Activated CD8-positive, alpha-beta memory T cell treated with anti-CD3 and anti-CD28 coated beads, Interleukin-2, amount 50 U/mL, for 24 hours (primary cell): ENCODE results near the gene TEX14.

Experiments used
- DNase-seq: peaks from one replicate; pipeline ENCODE4 v3.0.0-alpha.2; 2020; ENCODE audit errors: extremely low read depth

TEX14 gene

DNA sequence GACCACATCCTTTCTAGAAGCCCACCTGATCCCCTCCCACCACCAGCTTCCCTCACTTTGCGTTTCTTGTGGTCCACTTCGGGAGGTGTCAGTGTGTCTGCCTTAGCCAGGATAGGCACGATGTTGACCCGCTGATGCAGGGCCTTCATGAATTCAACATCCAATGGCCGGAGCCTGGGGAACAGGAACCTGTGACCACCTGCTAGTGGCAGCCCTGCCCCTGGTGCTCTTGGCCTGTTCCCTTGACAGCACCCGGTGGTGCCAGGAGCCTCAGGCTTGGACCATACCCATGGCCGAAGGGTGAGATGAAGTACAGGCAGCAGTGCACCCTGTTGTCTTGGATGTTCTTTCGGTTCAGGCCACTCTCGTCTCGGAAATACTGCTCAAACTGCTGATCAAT, 170.2 kb downstream of the TEX14 start:
- no peak for DNase-seq

DNA sequence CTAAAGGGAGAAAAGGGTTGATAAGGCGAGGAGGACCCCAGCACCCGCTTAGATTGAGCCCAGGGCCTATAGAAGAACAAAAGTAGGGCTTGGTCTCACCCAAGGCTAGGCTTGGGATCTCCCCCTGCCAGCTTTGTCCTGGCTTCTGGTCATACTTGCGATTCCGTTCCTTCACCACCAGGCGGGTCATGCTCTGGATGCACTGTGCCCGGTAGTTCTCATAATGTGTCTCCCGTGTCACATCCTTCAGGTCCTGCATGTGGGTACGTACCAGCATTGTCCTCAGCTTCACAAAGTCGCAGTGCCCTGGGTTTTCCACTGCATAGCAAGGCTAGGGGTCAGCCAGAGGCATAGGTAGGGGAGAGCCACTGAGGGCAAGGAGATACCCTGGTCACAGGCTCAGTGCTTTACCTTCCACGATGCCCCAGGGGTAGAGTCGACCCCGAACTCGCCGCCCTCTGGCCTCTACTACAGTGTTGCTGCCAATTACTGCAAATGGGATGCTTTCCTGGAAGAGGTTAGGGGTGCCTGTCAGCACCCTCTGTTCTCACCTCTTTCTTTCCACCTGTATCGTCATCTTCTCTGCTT, 170.9 kb downstream of the TEX14 start:
- no peak for DNase-seq

DNA sequence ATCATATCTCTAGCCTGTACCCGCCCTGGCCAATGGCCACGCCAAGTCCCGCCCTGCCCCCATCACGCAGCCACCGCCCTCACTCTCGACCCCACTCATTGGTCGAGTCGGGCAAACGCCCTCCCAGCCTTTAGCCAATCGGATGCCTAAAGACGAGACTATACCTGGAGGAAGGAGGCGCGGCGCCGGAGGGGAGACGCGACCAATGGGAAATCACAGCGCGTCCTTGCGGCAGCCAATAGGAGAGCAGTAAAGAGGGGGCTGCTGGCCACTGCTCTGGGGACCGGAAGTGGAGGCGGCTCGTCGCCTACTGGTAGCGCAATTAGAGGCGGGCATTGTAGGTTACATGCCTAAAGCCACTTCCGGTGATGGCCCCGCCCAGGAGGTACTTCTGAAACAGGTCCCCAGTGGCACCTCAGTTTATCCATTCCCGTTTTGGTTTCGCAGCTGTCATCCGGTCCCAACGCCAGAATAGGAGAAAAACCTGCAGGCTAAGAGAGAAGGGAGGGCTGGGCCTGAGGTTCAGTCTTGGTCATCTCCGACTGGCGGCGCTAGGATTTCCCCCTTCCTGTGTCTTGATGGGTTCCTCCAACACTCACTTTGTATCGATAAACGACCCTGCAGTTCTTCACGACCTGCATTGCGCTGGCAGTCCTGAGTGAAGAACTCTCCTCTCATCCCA, 173.8 kb downstream of the TEX14 start:
- DNase-seq = peak; percentile 99

DNA sequence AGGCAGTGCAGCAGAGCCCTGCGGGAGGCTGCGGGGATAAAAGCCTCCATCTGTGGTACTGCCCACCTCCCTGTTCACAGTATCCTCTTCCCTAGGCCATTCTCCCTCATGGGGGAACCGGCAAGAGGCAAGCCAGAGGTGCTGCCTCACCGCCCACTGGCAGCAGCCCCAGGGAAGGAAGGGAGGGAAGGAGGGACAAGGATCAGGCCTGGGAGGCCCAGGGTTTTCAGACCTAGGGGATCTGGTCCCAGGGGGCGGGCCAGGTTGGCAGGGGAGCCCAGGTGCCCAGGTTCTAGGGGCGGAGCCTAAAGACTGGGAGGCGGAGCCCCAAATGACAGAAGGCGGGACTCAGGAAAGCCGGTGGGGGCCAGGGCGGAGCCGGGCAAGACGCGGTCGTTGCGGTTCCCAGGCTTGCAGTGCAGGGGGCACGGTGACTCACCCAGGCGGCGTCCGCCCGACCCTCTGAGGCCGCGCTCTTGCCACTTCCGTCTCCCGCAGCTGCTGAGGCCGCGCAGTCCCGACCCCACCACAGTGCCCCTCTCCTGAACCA, 174.4 kb downstream of the TEX14 start:
- no peak for DNase-seq

DNA sequence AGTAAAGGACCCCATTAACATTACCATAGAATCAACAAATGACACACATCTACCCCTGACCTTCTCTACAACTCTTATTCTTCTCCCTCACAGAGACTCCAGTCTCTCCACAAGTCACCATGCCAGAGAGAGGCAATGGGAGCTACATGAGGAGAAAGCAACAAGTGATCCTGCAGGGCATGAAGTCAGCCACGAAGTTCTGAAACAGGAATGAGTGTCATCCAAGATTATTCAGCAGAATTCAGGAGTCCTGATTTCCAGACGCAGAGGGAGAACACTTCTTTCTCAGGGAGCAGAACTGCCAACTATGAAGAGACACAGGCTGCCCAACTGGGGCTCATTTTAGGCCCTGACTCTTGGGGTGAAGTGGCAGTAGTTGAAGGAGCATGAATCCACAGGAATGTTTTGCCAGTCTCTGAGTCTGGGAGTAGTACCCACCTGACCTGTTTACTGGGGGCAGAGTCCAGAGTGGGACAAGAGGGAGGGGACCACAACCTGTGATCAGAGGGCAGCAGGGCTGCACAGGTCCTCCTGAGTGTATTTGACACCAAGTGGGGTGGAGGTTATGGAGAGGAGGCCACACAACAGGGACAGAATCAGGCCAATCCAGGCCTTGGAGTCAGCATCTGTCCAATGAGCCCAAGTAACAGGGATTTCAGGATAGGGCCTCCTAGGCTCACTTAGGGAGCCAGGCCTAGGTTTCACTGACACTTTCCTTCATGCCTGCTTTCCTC, 175.0 kb downstream of the TEX14 start:
- no peak for DNase-seq

DNA sequence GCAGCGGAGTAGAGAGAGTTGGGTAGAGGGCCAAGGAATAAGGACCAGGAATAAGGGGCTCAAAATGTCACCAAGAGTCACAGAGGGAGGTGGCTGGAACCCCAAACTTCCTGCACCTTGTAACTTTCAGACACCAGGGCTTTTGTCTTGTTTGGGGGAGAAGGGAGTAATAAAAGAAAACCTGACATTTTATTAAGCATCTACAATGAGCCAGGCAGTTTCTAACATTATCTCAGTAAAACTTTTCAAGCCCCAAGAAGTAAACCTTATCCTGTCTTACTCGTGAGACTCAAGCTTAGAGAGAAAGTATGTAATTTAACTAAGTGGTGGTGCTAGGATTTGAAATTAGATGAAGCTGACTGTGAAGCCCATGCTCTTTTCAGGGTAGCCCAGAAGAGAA, 176.6 kb downstream of the TEX14 start:
- no peak for DNase-seq

DNA sequence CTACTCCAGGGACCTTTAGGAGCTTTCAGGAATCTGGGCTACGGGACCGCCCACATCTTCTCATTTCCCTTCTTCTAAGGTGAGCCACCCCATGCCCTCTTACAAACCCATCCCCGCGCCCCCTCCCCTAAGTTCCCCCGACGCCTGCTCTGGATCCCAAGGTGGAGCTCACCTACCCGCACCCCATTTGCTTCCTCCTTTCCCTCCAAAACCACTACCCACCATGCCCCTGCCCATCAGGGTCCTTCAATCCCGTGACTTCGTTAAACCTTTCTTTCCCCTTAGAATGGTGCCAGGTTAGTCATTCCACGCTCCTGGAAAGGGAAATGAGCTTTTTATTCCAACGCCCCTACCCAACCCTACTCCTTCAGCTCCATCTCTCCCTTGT, 177.1 kb downstream of the TEX14 start:
- no peak for DNase-seq

DNA sequence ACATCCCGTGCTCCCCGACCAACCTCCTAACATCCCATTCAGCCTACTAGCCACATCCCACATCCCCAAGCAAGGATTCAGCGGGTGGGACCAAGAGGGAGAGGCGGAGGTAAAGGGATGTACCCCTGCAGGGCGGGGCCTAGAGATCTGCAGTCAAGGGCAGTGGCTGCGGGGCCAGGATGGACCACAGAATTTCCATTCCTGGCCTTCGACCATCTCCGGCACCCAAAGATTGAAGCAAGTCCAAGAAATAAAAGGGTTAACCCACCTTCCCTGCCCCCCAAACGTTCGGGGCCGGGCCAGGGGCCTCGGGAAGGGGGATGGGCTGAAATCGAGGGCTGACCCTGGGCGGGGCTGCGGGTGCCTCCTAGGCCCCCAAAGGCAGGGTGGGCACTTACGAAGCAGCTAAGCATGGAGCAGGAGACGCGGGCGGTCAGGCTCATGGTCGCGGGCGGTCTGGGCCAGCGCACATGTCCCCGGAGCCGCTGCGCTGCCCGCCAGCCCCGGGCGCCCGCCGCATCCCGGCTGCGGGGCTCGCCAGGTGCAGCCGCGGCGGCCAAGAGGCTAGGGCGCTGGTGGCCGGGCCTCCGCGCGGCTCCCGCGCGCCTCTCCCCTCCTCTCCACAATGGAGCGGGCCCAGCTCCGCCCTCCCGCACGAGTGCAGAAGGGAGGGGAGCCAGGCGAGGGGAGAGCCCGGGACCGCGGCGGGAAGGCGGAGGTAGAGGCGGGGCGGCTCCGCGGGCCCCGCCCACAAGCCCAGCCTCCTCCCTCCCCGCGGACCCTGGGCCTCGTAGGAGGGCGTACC, 177.7 kb downstream of the TEX14 start, which contains the start of gene MTMR4:
Gene MTMR4 (minus strand): TSS at position 674 of the 805 bp plus-strand sequence. CDS start 231 bp downstream, at position 443.
- peak; percentile 39 for DNase-seq

DNA sequence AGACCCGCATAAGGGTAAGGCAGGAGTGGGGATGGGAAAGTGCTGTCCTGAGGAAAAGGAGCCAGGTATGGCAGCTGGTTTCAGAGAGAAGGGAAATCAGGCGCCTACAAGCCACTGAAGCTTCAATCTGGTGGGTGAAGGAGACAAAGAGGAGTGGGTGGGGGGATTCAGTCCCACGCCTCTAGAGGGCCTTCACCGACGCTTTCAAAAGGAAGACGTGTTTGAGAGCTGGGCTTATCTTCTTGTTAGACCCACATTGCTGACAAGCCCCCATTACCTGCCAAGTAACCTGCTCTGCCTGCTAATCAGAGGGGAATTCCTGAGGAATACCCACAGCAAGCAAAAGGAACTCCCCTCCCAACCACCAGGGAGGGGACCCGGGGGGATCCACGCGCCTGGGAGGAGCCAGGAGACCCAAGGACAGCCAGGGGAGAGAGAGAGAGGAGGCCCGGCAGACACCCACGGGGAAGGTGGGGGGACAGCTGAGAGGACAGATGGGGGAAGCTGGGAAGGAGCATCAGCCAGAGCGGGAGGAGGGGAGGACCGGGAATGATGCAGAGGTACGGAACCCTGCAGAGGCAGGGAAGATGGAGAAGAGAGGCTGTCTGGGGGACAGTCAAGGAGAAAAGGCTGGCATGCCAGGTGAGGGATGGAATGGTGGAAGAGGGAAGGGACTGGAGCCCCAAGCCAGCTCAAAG, 178.4 kb downstream of the TEX14 start:
- DNase-seq = no peak

DNA sequence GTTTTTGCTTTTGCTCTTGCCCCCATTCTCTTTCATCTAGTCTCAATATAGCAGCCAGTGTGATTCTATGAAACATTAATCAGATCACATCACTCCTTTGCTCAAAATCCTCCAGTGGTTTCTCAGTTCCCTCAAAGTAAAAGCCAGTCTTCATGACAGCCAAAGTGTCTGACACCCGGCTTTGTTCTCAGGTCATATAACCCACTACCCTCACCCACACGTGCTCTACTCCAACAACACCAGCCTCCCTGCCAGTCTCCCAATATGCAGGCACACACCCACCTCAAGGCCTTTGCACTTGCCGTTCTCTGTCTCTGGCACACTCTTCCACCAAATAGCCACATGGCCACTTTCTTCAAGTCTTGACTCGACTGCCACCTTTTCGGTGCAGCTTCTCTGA, 181.8 kb downstream of the TEX14 start:
- no peak for DNase-seq

DNA sequence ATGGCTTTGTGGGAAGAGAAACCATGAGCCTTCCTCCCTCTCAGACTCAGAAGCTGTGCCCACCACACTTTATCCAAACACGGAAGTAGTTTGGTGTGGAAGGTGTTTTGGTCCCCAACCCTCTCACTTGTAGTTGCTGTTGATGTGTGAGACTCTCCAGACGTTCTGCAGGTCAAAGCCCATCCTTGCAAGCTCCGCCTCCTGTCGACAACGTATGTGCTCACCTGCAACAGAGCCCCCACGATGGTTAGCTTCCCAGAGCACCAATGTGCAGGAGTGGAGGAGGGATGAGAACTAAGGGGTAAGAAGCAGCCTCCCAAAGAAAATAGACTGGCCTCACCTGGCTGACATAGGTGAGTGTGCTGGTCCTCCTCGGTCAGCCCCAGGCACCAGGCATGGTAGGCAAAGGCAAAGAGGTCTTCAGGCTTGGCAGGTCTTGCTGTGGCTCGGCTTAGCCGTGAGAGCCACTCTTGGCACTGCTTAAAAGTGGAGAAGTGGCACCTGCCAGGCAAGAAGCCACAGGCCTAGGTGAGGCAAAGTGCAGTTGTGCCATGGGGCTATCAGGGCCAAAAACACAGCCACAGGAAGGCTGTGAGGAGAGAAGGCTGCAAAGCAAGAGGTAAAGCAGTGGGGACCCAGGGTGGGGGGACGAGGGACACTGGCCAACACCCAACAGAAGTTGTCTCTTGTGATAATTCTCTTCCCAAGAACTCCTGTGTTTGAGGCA, 183.3 kb downstream of the TEX14 start:
- DNase-seq = no peak

DNA sequence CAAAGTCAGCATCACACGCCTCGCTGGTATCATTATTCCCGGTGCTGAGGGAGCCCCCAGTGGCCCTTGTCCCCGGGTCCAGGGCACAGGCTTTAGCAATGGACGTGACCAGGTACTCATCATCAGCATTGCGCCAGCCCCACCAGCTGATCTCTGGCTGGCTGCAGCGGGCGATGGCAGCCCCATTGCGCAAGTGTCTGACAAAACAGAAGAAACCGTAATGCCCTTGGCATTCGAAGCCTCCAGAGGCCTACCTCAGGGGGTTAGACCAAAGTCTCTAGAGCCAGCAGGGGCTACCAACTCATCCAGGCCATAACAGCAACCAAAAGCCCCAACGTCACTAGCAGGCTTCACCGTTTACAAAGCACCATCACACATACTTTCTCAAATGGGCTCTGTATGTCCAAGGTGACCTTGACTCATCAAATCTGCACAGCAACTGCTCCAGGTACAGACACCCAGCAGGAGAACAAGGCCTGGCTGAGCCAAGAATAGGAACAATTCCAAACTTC, 184.7 kb downstream of the TEX14 start:
- no peak for DNase-seq
